T-helper 2 cell (primary cell): Measurements from ENCODE around the gene GLRA2.

Source experiments
- DNase-seq, 5 experiments: peaks; one replicate each; pipeline versions ENCODE4 v3.0.0 to v3.0.0-alpha.2; 2012 to 2022
- total RNA-seq, 2 donors: gene quantifications; one replicate each; lab custom pipeline; 2026; lab: John Stamatoyannopoulos, UW

Gene GLRA2
- 0 reads per million in 2 donors for total RNA-seq

GRCh38 chrX:14529290-14529989 lies at the start of gene GLRA2:
TSS of gene GLRA2 (plus strand) at chrX:14529536. CDS start at chrX:14530058, 522 bp downstream.
- DNase-seq, result peak in 1 of 5 experiments; percentile 10

DNA sequence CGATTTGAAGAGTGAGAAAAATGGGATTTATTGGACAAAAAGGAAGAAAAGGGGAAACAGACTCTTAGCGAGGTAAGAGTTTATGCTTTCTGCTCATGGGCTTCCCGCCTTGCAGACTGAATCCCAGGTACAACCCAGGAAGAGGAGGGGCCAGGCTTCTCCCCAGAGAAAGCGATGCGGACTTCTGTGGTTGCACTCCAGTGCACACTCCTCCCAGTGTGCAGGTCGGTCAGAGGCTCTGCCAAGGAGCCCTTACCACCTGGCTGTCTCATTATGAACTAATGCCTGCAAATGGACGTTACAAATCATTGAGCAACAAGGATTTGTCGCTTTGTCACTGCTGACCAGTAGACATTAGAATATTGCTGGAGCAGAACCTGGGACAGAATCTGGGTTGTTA lies 39.9 kb upstream of the GLRA2 start:
- no peak for DNase-seq

DNA sequence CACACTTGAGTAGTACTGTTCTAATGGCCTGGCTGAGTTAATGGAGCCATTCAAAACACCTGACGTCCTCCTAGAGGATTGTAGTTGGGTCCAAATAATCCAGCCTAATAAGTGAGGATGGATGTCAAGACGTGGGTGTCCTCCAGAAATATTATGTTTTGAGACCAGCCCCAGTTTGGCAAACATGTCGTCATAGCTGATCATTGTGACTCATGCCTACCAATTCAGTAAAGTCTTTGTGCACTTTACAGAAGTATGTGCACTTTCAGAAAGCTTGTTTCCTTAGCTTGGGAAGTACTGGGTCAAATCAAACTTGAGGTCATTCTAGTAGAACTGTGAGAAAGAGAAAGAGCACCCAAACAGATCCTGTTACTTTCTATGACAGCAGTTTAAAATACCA lies 37.6 kb upstream of the GLRA2 start:
- DNase-seq, result no peak

- no peak for DNase-seq
These were observed 32.7 kb upstream of the GLRA2 start for GRCh38 chrX:14496674-14497073.

- peak in 1 of 5 experiments; percentile 47 for DNase-seq
These were observed 32.1 kb upstream of the GLRA2 start for GRCh38 chrX:14497184-14497666.

DNA sequence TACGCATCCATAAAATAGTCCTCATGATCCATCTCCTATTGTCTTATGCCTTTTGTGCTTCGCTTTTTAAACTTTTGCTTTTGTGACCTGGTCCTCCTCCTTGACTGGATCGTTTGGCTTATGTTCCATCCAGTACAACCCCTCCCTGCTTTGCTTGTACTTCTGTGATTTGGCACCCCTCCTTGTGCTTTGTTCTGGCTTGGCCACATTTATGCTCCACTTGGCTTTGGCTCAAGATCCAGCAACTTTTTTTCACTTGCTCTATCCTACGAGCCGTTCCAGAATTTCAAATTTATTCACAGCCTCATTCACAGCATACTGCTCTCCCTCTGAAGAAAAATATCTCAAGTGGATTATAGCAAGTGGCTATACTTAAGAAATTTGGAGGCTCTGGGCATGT lies 28.0 kb upstream of the GLRA2 start:
- DNase-seq, result no peak

GRCh38 chrX:14504960-14505538 lies 24.3 kb upstream of the GLRA2 start:
- DNase-seq, result no peak

DNA sequence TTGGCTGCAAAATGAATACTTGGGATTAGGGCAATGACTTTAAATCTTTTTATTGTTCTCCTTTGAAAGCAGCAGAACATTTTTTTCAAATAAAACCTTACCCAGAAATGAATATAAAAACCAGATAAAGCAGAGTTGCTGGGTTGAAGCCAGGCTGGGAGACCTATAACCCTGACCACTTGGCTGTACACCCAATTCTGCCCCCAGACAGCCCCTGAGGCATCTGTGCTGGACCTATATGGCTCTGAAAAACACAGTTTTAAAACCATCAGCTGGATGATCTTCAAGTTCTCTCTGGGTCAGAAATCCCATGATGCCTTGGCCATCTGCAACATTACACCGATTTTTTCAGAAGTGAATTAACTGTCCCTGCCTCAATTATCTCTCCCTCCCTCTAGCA lies 23.7 kb upstream of the GLRA2 start:
- no peak for DNase-seq

- no peak for DNase-seq
These were observed 22.5 kb upstream of the GLRA2 start for GRCh38 chrX:14506866-14507265.

- no peak for DNase-seq
These were observed 21.2 kb upstream of the GLRA2 start for GRCh38 chrX:14508025-14508690.

DNA sequence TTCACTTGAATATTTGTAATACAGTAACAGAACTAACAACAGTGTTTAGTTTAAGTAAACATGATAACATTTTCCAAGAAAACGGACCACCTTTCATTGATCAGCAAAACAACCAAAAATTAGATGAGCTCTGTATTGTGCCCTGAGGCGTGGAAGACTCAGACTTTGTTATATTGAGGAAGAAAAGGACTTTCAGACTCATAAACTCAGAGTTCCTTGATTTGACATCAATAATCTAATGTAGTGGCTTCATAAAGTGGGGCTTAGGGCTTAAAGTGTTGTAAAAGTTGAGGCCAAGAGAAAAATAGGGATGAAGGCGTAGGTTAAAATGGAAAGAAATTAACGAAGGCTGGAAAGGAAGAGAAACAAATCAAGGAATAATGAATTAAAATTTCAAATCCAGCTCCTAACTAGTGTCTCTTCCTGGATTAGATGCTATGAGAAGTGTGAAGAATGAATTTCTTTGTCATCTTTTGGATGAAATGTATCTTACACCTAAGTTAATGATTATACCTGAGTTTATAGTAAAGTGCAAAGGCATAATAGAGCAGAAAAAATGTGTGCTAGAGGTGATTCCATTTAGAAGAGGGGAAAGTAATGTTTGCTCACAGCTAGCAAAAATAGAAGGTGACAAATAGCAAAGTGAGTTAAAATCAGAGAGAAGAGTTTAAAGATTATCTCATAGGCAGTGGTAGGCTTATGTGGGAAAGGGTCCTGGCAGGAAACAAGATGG lies 19.8 kb upstream of the GLRA2 start:
- no peak for DNase-seq

- DNase-seq, result peak in 3 of 5 experiments; percentile 7 to 22 (median 10)
These were observed 577 bp upstream of the GLRA2 start for GRCh38 chrX:14528629-14529289.

- DNase-seq, result no peak
These were observed 4.5 kb downstream of the GLRA2 start for GRCh38 chrX:14533867-14534266.

DNA sequence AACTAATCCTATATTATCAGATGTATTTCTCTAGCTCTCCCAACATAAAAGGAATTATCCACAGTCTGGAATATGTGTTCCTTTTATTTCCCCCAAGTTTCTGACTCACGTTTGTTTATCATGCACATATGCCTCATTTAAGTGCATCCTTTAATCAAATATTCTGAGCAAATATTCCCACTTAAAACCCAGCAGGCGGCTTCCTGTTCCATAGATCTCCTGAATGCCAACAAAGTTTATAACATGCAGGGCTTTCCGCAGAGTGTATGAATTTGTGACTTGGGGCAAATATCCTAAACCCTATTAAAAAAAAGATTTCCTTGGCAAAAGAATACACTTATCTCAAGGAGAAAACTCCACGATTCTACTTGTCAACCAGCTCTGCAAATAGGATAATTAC lies 16.9 kb downstream of the GLRA2 start:
- DNase-seq, result no peak

DNA sequence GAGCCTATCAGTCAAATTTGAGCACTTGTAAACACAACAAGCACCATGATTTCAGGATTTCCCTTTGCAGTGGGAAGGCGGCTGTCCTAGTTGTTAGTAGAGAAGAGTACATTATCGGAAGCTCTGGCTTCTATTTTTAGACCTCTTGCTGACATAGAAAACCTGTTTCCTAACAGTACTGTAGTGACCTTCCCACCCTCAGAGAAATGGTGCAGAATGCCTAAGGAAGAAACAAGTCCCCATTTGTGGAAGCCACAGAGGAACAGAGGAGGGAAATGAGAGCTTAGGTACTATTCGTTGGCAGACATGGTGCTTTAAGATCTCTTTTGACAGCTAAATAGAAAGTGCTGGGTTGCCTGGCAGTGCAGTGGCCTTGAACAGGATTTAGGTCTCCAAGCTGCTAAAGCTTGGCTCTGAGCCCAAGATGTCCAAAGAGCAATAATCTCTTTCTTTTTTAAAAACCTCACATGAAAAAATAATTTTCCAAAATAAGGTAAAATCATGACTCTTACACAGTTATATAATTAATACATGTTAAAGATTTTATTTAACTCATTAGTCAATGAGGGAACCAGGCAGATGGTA lies 24.9 kb downstream of the GLRA2 start:
- no peak for DNase-seq

DNA sequence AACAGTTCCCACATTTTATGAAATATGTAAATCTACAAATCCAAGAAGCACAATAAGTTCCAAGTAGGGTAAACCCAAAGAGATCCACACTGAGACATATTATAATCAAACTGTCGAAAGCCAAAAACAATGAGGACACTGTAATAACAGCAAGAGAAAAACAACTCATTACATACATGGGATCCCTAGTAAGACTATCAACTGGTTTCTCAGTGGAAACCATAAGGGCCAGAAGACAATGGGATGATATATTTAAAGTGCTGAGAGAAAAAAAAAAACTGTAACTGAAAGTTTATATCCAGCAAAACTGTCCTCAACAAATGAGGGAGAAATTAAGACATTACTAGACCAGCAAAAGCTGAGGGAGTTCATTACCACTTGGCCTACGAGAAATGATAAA lies 34.7 kb downstream of the GLRA2 start:
- DNase-seq, result no peak

DNA sequence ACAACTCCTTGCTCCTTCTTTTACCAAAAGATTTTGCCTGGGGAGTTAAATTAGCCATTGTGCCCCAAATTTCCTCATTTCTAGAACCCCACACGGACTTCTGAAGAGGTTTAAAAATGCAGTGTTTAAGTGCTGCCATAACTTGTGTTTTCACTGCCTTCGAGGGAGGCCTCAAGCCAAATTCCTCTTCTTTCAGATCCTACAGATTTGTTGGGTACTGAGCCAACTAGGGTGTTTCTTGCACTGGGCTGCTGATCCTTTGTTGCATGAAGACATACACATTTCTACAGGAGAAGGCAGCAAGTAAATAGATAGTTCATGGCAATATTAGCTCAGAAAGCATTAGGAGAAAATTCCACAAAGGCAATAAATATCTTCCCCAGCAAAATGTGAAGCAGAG lies 43.8 kb downstream of the GLRA2 start:
- DNase-seq, result no peak

DNA sequence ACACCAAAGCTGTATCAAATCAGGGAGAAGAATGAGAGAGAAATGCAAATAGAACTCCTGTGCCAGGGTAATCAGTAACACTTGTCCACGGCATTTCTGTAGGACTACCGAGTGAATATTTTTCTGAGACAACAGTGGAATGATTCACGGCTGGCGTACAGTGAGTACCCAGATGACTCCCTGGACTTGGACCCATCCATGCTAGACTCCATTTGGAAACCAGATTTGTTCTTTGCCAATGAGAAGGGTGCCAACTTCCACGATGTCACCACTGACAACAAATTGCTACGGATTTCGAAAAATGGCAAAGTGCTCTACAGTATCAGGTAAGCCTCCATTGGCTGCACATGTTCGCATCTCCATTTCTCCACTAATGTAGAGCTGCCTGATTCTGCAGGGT lies 51.7 kb downstream of the GLRA2 start:
- DNase-seq, result no peak

GRCh38 chrX:14584548-14584947 lies 55.2 kb downstream of the GLRA2 start:
- DNase-seq, result no peak

DNA sequence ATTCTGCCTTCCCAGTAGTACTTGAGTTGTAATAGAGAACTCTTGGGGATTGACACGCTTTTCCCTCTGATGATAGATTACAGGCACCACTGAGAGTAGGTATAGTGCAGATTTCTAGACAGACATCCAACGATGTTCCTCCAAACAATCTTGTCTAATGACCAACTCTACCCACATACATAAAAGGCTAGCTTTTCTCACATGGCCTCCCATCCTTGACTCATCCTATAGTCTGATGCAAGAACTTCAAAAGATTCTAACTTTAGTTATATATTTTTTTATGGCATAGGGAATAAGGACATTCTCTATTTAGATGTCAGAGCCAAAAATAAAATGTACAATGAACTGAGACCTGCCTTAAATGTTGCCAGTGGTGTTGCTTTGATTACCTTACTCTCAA lies 60.9 kb downstream of the GLRA2 start:
- no peak for DNase-seq

DNA sequence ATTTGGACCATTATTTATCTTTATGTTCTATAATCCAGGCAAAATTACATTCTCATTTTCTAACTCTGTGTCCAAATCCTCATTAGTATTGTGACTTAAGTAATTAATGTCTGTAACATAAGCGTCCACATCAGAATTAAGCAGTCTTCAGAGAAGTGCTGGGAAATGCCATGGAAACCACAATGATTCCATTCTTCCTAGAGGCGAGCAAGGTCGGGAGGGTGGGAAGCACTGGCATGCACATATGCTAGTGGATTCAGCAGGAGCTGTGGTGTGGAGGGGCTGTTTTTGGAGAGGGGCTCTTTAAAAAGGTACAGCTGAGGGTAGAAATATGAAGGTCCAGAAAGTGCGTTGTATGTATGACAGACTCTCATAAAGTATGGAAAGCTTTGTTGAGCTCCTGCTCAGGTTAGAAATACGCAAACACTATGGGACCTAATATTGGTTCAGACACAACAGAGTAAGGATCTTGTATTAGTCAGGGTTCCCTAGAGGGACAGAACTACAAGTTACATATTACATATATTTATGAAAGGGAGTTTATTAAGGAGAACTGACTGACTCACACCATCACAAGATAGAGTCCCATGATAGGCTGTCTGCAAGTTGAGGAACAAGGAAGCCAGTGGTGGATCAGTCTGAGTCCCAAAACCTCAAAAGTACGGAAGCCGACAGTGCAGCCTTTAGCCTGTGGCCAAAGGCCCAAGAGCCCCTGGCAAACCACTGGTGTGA lies 61.5 kb downstream of the GLRA2 start:
- DNase-seq, result no peak

DNA sequence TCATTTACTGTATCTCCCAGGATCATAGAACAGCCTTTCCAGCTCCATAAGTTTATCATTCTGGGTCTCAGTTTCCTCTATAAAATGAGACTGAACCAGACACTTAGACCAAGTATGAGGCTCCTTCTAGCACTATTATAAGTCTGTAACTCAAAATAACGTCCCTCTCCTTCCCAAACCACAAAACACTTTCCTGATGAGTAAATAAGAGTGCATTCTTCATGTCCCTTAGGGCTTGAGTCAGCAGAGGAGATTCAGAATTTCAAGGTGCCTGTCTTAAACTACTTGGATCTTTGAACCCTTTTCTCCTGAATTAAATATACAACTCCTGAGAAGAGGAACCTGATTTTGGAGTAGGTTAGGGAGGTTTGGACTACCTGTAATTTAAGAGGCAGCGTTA lies 62.6 kb downstream of the GLRA2 start:
- DNase-seq, result no peak
